Parathyroid adenoma (tissue), 2 donors: ENCODE results near the gene NME2.

ENCODE experiments used
- H2AFZ ChIP-seq: fragments of 300-600 bp; sonication (generic); one replicate; pipeline ENCODE4 v1.7.0; 2017; ENCODE audit warnings: antibody characterized with exemption, mild to moderate bottlenecking
- H3K27ac ChIP-seq: fragments of 300-600 bp; sonication (generic); one replicate; pipeline ENCODE4 v1.7.0; 2017
- H3K27me3 ChIP-seq: fragments of 300-600 bp; sonication (generic); one replicate; pipeline ENCODE4 v1.7.0; 2017; ENCODE audit warnings: low read length; ENCODE audit not compliant: control insufficient read depth, insufficient read depth
- H3K36me3 ChIP-seq: fragments of 300-600 bp; sonication (generic); one replicate; pipeline ENCODE4 v1.7.0; 2017; ENCODE audit warnings: low read length; ENCODE audit not compliant: control insufficient read depth, insufficient read depth
- H3K4me1 ChIP-seq: fragments of 300-600 bp; sonication (generic); one replicate; pipeline ENCODE4 v1.7.0; 2017; ENCODE audit warnings: control low read depth
- H3K4me2 ChIP-seq: fragments of 300-600 bp; sonication (generic); one replicate; pipeline ENCODE4 v1.7.0; 2017; ENCODE audit warnings: low read length
- H3K4me3 ChIP-seq: fragments of 300-600 bp; sonication (generic); one replicate; pipeline ENCODE4 v1.7.0; 2017; ENCODE audit warnings: low read depth, low read length
- H3K79me2 ChIP-seq: fragments of 300-600 bp; sonication (generic); one replicate; pipeline ENCODE4 v1.7.0; 2017; ENCODE audit warnings: control low read depth
- H3K9ac ChIP-seq: fragments of 300-600 bp; sonication (generic); one replicate; pipeline ENCODE4 v1.7.0; 2017; ENCODE audit warnings: mild to moderate bottlenecking
- H3K9me3 ChIP-seq: fragments of 300-600 bp; sonication (generic); one replicate; pipeline ENCODE4 v1.7.0; 2017; ENCODE audit warnings: low read length; ENCODE audit not compliant: control insufficient read depth
- CTCF ChIP-seq: fragments of 300-600 bp; sonication (generic); IDR thresholded peaks from one replicate; pipeline ENCODE4 v1.7.0; 2017; ENCODE audit warnings: antibody characterized with exemption, mild to moderate bottlenecking
- donor health status: primary hyperparathyroidism.

NME2 gene

GRCh38 chr17:51166198-51166986, at the start of gene NME2:
TSS of gene NME2 (plus strand) at chr17:51166411. CDS start at chr17:51166831, 420 bp downstream.
- peak within 1 kb of the TSS; percentile 99 for H3K4me2 ChIP-seq
- TF ChIP-seq CTCF, result no peak
- peak within 1 kb of the TSS; percentile 84 for H3K27ac ChIP-seq
- no peaks in the 10 kb centered on the region for H3K36me3 ChIP-seq
- no peaks in the 10 kb centered on the region for H3K4me1 ChIP-seq
- H3K27me3 ChIP-seq, result no peaks in the 10 kb centered on the region
- peak within 1 kb of the TSS; percentile 100 for H2AFZ ChIP-seq
- H3K9me3 ChIP-seq, result no peaks in the 10 kb centered on the region
- H3K79me2 ChIP-seq, result no peaks in the 10 kb centered on the region
- peak within 1 kb of the TSS; percentile 43 for H3K9ac ChIP-seq
- peak within 1 kb of the TSS; percentile 80 for H3K4me3 ChIP-seq

- H3K27ac ChIP-seq, result peak overlapping the region; percentile 94
- H3K4me1 ChIP-seq, result peaks cover 22% of the 10 kb centered on the region
Observed at GRCh38 chr17:51118330-51119195, 47.6 kb upstream of the NME2 start.

GRCh38 chr17:51119415-51120356, 46.5 kb upstream of the NME2 start:
- no peaks in the 10 kb centered on the region for H3K9me3 ChIP-seq
- H3K4me2 ChIP-seq, result peak overlapping the region; percentile 65
- H2AFZ ChIP-seq, result peak overlapping the region; percentile 86
- peak; percentile 22 for TF ChIP-seq CTCF
- H3K27ac ChIP-seq, result peak overlapping the region; percentile 94
- peaks cover 27% of the 10 kb centered on the region for H3K79me2 ChIP-seq
- peaks cover 22% of the 10 kb centered on the region for H3K4me1 ChIP-seq
- peak overlapping the region; percentile 89 for H3K4me3 ChIP-seq
- no peaks in the 10 kb centered on the region for H3K27me3 ChIP-seq
- H3K9ac ChIP-seq, result peak overlapping the region; percentile 91
- no peaks in the 10 kb centered on the region for H3K36me3 ChIP-seq

More at GRCh38 chr17:51118330-51119195, 47.6 kb upstream of the NME2 start:
- H3K4me3 ChIP-seq, result peak overlapping the region; percentile 89
- H3K79me2 ChIP-seq, result peaks cover 36% of the 10 kb centered on the region
- H3K9ac ChIP-seq, result no peak overlapping the region
- no peaks in the 10 kb centered on the region for H3K36me3 ChIP-seq
- no peaks in the 10 kb centered on the region for H3K27me3 ChIP-seq
- H3K4me2 ChIP-seq, result peak overlapping the region; percentile 65
- no peaks in the 10 kb centered on the region for H3K9me3 ChIP-seq
- H2AFZ ChIP-seq, result no peak overlapping the region
- TF ChIP-seq CTCF, result no peak

GRCh38 chr17:51120357-51120738, 45.9 kb upstream of the NME2 start:
- no peak for TF ChIP-seq CTCF
- H2AFZ ChIP-seq, result peak overlapping the region; percentile 86
- peaks cover 22% of the 10 kb centered on the region for H3K4me1 ChIP-seq
- peak overlapping the region; percentile 91 for H3K9ac ChIP-seq
- H3K4me3 ChIP-seq, result peak overlapping the region; percentile 89
- no peaks in the 10 kb centered on the region for H3K9me3 ChIP-seq
- H3K27me3 ChIP-seq, result no peaks in the 10 kb centered on the region
- peak overlapping the region; percentile 94 for H3K27ac ChIP-seq
- peaks cover 20% of the 10 kb centered on the region for H3K79me2 ChIP-seq
- no peaks in the 10 kb centered on the region for H3K36me3 ChIP-seq
- peak overlapping the region; percentile 65 for H3K4me2 ChIP-seq
